DMS53 (cell line): ENCODE measurements around the gene GGN.
"Not testable (repeated sequence)": the region's sequence is repeated elsewhere in the genome, so short reads cannot be mapped to it uniquely, and the experiment has no call there.

Experiments used
- DNase-seq: peaks from one replicate; lab custom pipeline; 2025; lab: John Stamatoyannopoulos, UW

Gene GGN

GRCh38 chr19:38362076-38362945, 25.5 kb downstream of the GGN start:
- peak; percentile 96 for DNase-seq

- peak; percentile 95 for DNase-seq
Measured at GRCh38 chr19:38361633-38362075, 26.2 kb downstream of the GGN start.

GRCh38 chr19:38360839-38361631, 26.8 kb downstream of the GGN start:
- peak; percentile 75 for DNase-seq

DNA sequence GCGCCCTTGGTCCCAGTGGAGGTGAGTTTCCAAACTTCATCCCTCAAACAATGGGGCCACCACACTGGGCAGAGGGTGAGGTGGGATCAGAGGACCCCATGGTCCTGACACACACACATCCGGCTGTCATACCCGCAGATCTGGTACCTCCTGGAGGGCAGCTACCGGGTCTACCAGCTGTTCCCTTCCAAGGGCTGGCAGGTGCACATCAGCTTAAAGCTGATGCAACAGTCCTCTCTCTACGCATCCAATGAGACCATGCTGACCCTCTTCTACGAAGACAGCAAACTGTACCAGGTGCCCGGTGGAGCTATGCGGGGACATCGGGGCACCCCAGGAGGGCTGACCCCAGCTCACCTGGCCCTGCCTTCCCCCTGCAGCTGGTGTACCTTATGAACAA, 27.5 kb downstream of the GGN start:
- peak; percentile 70 for DNase-seq

- no peak for DNase-seq
Measured at GRCh38 chr19:38359242-38360021, 28.4 kb downstream of the GGN start.

DNA sequence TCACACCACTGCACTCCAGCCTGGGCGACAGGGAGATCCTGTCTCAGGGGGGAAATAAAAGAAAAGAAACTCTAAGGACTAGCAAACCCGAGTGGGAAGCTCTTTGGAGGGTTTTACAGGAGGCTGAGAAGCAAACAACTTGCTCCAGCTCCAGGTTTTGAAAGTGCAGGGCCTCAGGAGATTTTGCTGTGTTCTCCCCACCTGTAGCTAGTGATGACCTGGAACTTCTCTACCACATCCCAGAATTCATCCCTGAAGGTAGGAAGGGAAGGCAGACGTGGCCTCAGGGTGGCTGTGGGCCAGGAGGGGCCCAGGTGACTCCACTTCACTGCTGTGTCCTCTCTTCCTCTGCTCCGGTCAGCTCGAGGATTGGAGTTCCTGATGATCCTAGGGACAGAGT, 29.8 kb downstream of the GGN start:
- no peak for DNase-seq

DNA sequence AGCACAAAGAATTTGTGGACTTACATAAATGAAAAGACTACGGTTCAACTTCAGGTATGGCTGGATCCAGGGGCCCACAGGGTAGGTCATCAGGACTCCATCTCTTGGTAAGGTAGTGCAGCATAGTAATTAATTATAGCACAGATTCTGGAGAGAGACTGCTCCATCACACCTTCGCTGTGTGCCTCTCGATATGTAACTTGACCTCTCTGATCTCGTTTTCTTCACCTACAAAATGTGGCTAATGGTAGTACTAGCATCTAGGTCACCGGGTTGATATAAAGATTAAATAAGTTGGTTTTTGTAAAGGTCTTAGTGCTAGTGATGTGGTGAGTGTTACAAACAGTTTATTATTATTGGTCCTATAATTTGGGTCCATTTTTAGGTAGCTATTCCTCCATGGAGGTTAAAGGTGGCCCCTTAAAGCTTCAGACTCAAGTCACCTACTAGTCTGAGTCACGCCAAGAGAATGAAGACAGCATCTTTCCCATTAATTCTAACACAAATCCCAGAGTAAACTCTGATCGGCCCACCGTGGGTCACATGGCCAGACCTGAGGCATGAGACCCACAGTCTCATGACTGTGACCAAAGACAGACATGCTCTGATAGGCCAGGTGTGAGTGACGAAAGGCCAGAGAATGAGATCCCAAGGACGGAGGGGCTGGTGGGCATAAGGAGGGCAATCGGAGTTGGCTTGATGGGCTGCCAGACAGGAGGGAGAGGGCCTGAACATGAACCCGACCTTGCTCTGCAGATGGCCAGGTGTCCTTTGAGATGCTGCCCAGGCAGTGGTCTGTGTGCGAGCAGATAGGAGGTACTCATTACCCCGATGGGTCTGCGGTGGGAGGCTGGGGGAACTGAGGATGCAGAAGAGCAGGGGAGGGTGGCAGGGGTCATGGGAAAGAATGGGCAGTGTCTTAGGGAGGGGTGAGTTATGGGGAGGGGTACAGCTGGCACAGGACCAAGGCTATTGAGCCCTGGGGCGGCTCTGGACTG, 31.8 kb downstream of the GGN start:
- DNase-seq, result no peak

DNA sequence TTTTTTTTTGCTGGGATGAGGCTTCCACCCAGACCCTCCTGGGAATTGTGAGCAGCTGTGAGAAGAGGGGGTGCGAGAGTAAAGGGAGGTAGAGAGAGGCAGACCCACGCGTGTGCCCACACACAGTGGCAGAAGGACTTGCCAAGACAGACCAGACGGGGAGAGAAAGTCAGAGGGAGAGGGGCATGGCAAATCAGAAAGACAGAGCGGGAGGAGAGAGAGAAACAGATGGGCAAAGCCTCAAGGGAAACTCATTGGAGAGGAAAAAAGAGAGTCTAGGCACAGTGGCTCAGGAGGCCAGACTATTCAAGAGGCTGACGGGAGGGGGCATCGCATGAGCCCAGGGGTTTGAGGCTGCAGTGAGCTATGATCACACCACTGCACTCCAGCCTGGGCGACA, 35.2 kb downstream of the GGN start:
- DNase-seq, result no peak

DNA sequence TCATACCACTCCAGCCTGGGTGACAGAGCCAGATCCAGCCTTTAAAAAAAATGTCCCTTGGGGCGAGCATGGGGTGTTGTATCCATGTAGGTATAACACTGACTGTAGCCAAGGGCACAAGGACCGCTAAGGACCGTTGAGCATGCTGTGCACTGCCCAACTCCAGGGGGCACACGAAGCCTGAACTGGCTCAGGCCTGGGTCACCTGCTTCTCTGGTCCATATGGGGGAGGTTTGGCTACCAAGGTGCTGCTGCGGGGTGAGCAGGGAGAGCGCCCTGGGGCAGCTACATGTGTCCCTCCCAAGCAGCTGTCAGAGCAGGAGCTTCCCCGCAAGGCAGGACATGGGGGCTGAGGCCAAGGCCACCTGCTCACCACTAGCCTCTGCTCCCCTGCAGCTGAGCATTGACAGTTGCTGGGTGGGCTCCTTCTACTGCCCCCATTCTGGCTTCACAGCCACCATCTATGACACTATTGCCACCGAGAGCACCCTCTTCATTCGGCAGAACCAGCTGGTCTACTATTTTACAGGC, 35.9 kb downstream of the GGN start:
- peak; percentile 38 for DNase-seq

GRCh38 chr19:38350883-38351282, 37.0 kb downstream of the GGN start:
- DNase-seq, result no peak

DNA sequence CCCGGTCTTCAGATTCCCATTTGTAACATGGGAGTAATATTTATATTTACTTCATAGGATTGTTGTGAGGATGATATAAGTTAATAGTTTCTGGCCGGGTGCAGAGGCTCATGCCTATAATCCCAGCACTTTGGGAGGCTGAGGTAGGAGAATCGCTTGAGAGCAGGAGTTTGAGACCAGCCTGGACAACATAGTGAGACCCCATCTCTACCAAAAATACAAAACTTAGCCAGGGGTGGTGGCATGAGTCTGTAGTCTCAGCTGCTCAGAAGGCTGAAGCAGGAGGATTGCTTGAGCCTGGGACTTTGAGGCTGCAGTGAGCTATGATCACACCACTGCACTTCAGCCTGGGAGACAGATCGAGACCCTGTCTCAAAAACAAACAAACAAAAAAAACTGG, 41.0 kb downstream of the GGN start:
- DNase-seq, result no peak

GRCh38 chr19:38340927-38341326, 46.9 kb downstream of the GGN start:
- no peak for DNase-seq

DNA sequence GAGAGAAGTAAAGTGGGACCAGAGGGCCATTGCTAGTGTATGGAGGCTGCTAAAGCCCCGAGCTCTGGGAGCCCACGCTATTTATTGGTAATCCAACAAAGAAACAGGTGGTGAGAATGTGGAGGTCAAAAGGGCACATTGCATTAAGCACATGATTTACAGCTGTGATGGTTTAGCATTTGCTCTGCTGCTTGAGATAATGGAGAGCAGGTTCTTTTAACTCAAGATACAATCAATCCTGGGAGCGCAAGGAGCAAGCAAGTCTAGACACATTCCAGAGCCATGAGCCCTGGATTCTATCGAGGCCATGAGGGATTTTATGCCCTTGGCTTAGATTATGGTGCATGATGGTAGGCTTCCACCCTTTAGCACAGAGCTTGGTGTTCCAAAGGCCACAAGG, 48.8 kb downstream of the GGN start:
- not testable (repeated sequence) for DNase-seq

DNA sequence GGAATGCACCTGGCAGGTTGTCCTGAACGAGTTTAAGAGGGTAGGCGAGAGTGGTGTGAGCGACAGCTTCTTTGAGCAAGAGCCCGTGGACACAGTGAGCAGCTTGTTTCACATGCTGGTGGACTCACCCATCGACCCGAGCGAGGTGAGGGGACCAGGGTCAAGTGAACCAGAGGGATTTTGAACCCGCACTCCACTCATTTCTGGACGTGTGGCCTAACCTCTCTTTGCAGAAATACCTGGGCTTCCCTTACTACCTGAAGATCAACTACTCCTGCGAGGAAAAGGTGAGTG, 50.5 kb downstream of the GGN start:
- DNase-seq, result no peak

- DNase-seq, result peak; percentile 99
Measured at GRCh38 chr19:38336638-38337359, 51.0 kb downstream of the GGN start.

DNA sequence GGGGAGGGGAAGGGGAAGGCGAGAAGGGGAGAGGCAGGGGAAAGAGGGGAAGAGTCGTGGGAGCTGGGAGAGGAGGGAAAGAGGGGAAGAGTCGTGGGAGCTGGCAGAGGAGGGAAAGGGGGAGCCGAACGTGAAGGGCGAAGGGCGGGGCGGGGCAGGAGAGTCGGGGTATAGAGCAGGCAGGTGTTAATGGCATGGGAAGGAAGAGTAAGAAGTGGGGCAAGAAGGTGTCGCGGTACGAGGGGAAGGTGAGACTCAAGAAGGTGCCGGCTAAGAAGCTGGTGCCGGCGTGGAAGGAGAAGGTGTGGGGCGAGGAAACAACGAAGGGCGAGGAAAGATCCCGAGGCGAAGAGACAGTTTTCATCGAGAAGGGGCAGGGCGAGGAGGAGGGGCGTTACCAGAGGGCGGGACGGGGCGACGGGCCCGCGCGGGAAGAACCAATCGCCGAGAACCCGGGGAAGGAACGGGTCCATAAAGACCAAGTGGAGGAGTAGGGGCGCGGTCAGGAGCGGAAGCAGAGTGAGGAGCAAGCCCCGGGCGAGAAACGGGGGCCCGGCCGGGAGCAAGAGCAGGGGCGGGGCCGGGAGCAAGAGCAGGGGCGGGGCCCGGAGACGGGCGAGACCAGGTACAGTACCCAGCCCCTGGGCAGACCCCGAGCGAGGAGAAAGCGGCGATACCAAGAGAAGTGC, 51.7 kb downstream of the GGN start:
- DNase-seq, result peak; percentile 100
